Measurements from ENCODE around the gene DGKG.

The DGKG gene

GRCh38 chr3:186224041-186224610, 137.9 kb downstream of the DGKG start:
- no peaks in the 10 kb centered on the region for H3K9me3 ChIP-seq (replicated peaks; ENCODE audit: low read length)
- H3K4me1 ChIP-seq (ENCODE audit: control insufficient read depth, insufficient read depth, low read length) = no peaks in the 10 kb centered on the region
- H3K4me2 ChIP-seq (ENCODE audit: low read length) = no peak overlapping the region
- no peaks in the 10 kb centered on the region for H3K36me3 ChIP-seq (ENCODE audit: insufficient read depth, low read length)
- H3K4me3 ChIP-seq (ENCODE audit: low read length) = no peak overlapping the region
- peaks cover 9% of the 10 kb centered on the region for H3K27me3 ChIP-seq (ENCODE audit: control insufficient read depth, insufficient read depth, low read length)
- no peak overlapping the region for H3K9ac ChIP-seq (ENCODE audit: low read depth, low read length)

DNA sequence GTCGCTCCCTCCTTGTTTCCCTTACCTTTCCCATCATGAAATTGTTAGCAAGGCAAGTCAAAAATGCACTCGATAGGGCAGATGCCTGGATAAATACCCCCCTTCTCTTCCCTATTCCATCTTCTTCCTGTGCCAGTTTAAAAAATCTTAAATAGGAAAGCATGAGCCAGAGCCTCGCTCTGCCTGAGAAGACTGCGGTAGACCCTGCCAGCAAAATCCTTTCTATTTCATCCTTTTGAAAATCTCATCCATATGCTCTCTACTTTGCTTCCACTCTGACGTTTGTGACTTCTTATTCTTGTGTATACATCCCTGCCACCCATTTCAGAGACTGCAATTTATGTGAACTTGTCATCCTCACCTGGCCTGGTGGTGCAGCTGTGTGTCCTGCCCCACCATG, 138.6 kb downstream of the DGKG start:
- Histone ChIP-seq H3K4me2 (ENCODE audit: low read length) (no peak overlapping the region), H3K36me3 (ENCODE audit: insufficient read depth, low read length) (no peaks in the 10 kb centered on the region), H3K9ac (ENCODE audit: low read depth, low read length) (no peak overlapping the region), H3K9me3 (replicated peaks; ENCODE audit: low read length) (no peaks in the 10 kb centered on the region), H3K4me1 (ENCODE audit: control insufficient read depth, insufficient read depth, low read length) (no peaks in the 10 kb centered on the region), H3K4me3 (ENCODE audit: low read length) (no peak overlapping the region), H3K27me3 (ENCODE audit: control insufficient read depth, insufficient read depth, low read length) (peaks cover 9% of the 10 kb centered on the region)

DNA sequence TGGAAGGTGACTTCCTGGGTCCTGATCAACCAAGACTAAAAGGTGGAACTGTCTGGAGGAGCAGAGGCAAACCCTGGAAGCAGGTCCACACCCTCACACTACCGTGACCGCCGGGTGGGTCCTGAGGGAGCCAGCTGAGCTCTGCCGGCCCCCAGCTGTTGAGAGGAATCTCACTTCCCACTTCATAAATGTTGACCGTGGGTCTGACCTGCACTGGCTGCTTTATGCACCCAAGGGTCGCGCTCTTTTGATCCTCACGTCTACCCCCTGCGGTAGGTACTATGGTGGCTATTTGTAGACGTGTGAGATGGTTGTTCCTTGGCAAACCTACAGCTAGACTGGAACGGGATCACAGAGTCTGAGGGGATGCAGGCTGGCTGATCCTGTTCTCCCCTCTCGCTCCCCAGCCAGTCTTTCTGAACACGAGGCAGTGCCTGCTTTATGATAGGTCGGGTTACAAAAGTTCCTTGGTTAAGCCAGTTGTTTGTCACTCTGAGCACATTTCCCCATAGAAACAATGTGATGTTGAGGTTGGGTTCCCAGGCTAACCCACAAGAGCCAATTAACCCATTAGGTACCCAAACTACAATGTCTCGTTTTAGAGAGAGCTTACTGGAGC, 140.2 kb downstream of the DGKG start:
- Histone ChIP-seq H3K27me3 (ENCODE audit: control insufficient read depth, insufficient read depth, low read length) (peaks cover 9% of the 10 kb centered on the region), H3K4me1 (ENCODE audit: control insufficient read depth, insufficient read depth, low read length) (no peaks in the 10 kb centered on the region), H3K4me3 (ENCODE audit: low read length) (no peak overlapping the region), H3K4me2 (ENCODE audit: low read length) (no peak overlapping the region), H3K9ac (ENCODE audit: low read depth, low read length) (no peak overlapping the region), H3K36me3 (ENCODE audit: insufficient read depth, low read length) (no peaks in the 10 kb centered on the region), H3K9me3 (replicated peaks; ENCODE audit: low read length) (no peaks in the 10 kb centered on the region)

GRCh38 chr3:186220911-186221645, 141.0 kb downstream of the DGKG start:
- Histone ChIP-seq H3K36me3 (ENCODE audit: insufficient read depth, low read length) (no peaks in the 10 kb centered on the region), H3K9ac (ENCODE audit: low read depth, low read length) (no peak overlapping the region), H3K27me3 (ENCODE audit: control insufficient read depth, insufficient read depth, low read length) (peaks cover 9% of the 10 kb centered on the region), H3K4me3 (ENCODE audit: low read length) (no peak overlapping the region), H3K9me3 (replicated peaks; ENCODE audit: low read length) (no peaks in the 10 kb centered on the region), H3K4me2 (ENCODE audit: low read length) (no peak overlapping the region), H3K4me1 (ENCODE audit: control insufficient read depth, insufficient read depth, low read length) (no peaks in the 10 kb centered on the region)

DNA sequence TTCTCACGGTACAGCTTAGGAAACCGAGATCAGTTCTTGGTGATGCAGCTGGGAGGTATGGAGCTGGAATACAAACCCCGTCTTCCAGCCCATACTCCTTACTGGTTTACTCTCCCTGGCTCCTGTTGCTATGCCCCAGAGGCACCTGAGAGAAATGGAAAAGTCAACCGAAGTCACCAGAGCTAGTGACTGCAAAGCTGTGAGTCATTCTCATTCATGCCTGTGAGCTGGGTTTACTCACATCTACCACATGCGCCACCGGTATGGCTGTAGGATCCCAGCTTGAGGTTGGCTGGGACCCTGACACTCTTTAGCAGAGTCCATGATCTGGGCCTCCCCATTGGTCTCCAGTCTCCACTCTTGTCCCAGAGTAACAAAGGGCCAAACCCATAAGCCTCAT, 141.7 kb downstream of the DGKG start:
- no peaks in the 10 kb centered on the region for H3K36me3 ChIP-seq (ENCODE audit: insufficient read depth, low read length)
- H3K4me2 ChIP-seq (ENCODE audit: low read length) = no peak overlapping the region
- no peak overlapping the region for H3K4me3 ChIP-seq (ENCODE audit: low read length)
- H3K9me3 ChIP-seq (replicated peaks; ENCODE audit: low read length) = no peaks in the 10 kb centered on the region
- H3K27me3 ChIP-seq (ENCODE audit: control insufficient read depth, insufficient read depth, low read length) = peaks cover 9% of the 10 kb centered on the region
- H3K9ac ChIP-seq (ENCODE audit: low read depth, low read length) = no peak overlapping the region
- H3K4me1 ChIP-seq (ENCODE audit: control insufficient read depth, insufficient read depth, low read length) = no peaks in the 10 kb centered on the region

- peaks cover 7% of the 10 kb centered on the region for H3K27me3 ChIP-seq (ENCODE audit: control insufficient read depth, insufficient read depth, low read length)
- no peaks in the 10 kb centered on the region for H3K36me3 ChIP-seq (ENCODE audit: insufficient read depth, low read length)
- no peak overlapping the region for H3K4me3 ChIP-seq (ENCODE audit: low read length)
- no peak overlapping the region for H3K9ac ChIP-seq (ENCODE audit: low read depth, low read length)
- no peak overlapping the region for H3K4me2 ChIP-seq (ENCODE audit: low read length)
- no peaks in the 10 kb centered on the region for H3K9me3 ChIP-seq (replicated peaks; ENCODE audit: low read length)
- H3K4me1 ChIP-seq (ENCODE audit: control insufficient read depth, insufficient read depth, low read length) = no peaks in the 10 kb centered on the region
Observed at GRCh38 chr3:186219211-186219638, 142.8 kb downstream of the DGKG start.

DNA sequence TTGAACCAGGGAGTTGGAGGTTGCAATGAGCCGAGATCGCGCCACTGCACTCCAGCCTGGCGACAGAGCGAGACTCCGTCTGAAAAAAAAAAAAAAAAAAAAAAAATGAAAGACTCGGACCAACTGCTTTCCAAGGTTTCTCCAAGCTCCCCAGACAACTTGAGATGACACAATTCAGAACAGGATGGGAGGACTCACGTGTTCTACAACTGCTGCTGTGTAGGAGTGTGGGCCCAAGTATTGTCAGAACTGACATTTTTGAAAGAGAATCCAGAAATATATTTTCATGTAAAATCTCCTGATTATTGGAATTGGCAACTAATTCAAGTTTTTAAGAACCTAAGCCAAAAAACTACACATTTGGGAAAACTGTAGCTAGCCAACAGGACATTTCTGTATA, 143.6 kb downstream of the DGKG start:
- H3K36me3 ChIP-seq (ENCODE audit: insufficient read depth, low read length) = no peaks in the 10 kb centered on the region
- peaks cover 4% of the 10 kb centered on the region for H3K4me1 ChIP-seq (ENCODE audit: control insufficient read depth, insufficient read depth, low read length)

DNA sequence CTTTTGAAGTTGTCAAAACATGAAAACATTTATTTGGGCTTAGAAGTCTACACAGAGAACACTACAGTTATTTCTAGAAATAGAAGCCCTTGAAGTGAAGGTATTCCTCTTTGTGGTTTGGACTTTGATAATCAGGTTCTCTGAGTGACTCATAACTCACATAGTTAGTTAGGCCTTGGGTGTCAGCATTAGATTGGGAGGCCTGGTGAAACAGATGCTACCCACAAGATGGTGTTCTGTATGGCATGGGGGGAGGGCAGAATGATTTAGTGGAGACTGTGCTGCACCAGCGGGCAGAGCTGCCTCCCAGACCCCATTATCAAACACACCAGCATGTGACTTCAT, 144.2 kb downstream of the DGKG start:
- H3K9ac ChIP-seq (ENCODE audit: low read depth, low read length) = no peak overlapping the region
- H3K4me1 ChIP-seq (ENCODE audit: control insufficient read depth, insufficient read depth, low read length) = peaks cover 4% of the 10 kb centered on the region
- H3K9me3 ChIP-seq (replicated peaks; ENCODE audit: low read length) = no peaks in the 10 kb centered on the region
- H3K4me3 ChIP-seq (ENCODE audit: low read length) = no peak overlapping the region
- H3K36me3 ChIP-seq (ENCODE audit: insufficient read depth, low read length) = no peaks in the 10 kb centered on the region
- no peak overlapping the region for H3K4me2 ChIP-seq (ENCODE audit: low read length)
- H3K27me3 ChIP-seq (ENCODE audit: control insufficient read depth, insufficient read depth, low read length) = no peaks in the 10 kb centered on the region

More for the DNA sequence above, 143.6 kb downstream of the DGKG start:
- Histone ChIP-seq H3K9ac (ENCODE audit: low read depth, low read length) (no peak overlapping the region), H3K27me3 (ENCODE audit: control insufficient read depth, insufficient read depth, low read length) (no peaks in the 10 kb centered on the region), H3K9me3 (replicated peaks; ENCODE audit: low read length) (no peaks in the 10 kb centered on the region), H3K4me2 (ENCODE audit: low read length) (no peak overlapping the region), H3K4me3 (ENCODE audit: low read length) (no peak overlapping the region)

- no peaks in the 10 kb centered on the region for H3K36me3 ChIP-seq (ENCODE audit: insufficient read depth, low read length)
Observed at GRCh38 chr3:186216900-186217819, 144.9 kb downstream of the DGKG start.

GRCh38 chr3:186214670-186215069, 147.4 kb downstream of the DGKG start:
- H3K4me1 ChIP-seq (ENCODE audit: control insufficient read depth, insufficient read depth, low read length) = peaks cover 17% of the 10 kb centered on the region
- H3K9ac ChIP-seq (ENCODE audit: low read depth, low read length) = no peak overlapping the region
- H3K4me3 ChIP-seq (ENCODE audit: low read length) = no peak overlapping the region
- H3K4me2 ChIP-seq (ENCODE audit: low read length) = no peak overlapping the region
- no peaks in the 10 kb centered on the region for H3K36me3 ChIP-seq (ENCODE audit: insufficient read depth, low read length)
- H3K27me3 ChIP-seq (ENCODE audit: control insufficient read depth, insufficient read depth, low read length) = no peaks in the 10 kb centered on the region
- H3K9me3 ChIP-seq (replicated peaks; ENCODE audit: low read length) = no peaks in the 10 kb centered on the region

More at GRCh38 chr3:186216900-186217819, 144.9 kb downstream of the DGKG start:
- Histone ChIP-seq H3K4me3 (ENCODE audit: low read length) (no peak overlapping the region), H3K27me3 (ENCODE audit: control insufficient read depth, insufficient read depth, low read length) (no peaks in the 10 kb centered on the region), H3K4me1 (ENCODE audit: control insufficient read depth, insufficient read depth, low read length) (peaks cover 4% of the 10 kb centered on the region), H3K4me2 (ENCODE audit: low read length) (no peak overlapping the region), H3K9me3 (replicated peaks; ENCODE audit: low read length) (no peaks in the 10 kb centered on the region), H3K9ac (ENCODE audit: low read depth, low read length) (no peak overlapping the region)

DNA sequence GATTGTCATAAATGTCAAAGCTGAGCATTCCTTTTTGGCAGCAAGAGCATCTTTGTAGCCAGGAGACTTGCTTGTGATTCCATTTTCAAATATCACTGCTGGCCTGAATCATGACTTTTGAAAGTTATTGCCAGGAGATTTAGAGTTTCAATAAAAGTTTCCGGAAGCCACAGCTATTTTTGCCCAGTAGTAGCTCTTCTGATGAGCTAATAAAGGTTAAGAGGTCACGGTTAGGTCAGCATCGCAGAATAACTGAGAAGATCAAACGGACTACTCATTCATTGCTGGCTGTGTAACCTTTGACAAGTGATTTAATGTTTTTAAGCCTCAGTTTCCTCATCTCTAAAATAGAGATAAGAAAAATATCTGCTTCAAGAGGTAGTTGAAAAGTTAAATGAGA, 148.1 kb downstream of the DGKG start:
- Histone ChIP-seq H3K27me3 (ENCODE audit: control insufficient read depth, insufficient read depth, low read length) (no peaks in the 10 kb centered on the region), H3K4me1 (ENCODE audit: control insufficient read depth, insufficient read depth, low read length) (peaks cover 20% of the 10 kb centered on the region), H3K36me3 (ENCODE audit: insufficient read depth, low read length) (no peaks in the 10 kb centered on the region), H3K4me3 (ENCODE audit: low read length) (no peak overlapping the region), H3K9me3 (replicated peaks; ENCODE audit: low read length) (no peaks in the 10 kb centered on the region), H3K9ac (ENCODE audit: low read depth, low read length) (no peak overlapping the region), H3K4me2 (ENCODE audit: low read length) (no peak overlapping the region)
